Measurements from ENCODE around the gene C1QTNF12. TPM values are rescaled to one million over a fixed set of nuclear protein-coding genes. Genes with fewer than 3 reads are reported as not detected.
A peak's percentile ranks its signal among the peaks of the same experiment; 100 is the strongest.

Gene C1QTNF12
- total RNA-seq, 2 donors from 2014 or later: 21.3 to 34.2 TPM

DNA sequence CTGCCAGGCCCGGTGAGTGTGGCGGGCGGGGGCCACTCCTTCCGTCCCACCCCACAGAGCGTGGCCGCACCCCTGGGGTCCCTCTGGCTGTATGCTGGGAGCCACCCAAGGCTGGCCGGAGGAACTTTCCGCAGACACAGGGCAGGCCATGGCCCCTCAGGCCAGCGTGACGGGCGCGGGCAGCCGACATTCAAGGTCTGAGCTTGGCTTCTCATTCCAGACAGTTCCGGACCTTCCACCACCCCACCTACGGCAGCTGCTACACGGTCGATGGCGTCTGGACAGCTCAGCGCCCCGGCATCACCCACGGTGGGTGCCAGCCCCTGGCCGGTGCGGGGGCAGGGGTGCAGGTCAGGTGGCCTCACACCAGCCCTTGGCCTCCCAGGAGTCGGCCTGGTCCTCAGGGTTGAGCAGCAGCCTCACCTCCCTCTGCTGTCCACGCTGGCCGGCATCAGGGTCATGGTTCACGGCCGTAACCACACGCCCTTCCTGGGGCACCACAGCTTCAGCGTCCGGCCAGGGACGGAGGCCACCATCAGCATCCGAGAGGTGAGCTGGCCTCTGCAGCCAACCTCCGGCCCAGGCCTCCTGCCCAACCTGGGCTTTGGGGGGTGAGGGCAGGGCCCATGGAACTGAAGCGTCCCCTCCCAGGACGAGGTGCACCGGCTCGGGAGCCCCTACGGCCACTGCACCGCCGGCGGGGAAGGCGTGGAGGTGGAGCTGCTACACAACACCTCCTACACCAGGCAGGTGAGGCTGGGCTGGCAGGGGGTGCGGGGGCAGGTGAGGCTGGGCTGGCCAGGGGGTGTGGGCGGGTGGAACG, 41.0 kb upstream of the C1QTNF12 start:
- Histone ChIP-seq H3K36me3 (no peaks in the 10 kb centered on the region), H3K4me3 (no peak overlapping the region), H3K9ac (ENCODE audit: low read depth in 2 of 2, low read length in 2 of 2) (no peak overlapping the region), H3K27me3 (peaks cover 21% of the 10 kb centered on the region), H3K27ac (no peak overlapping the region), H3K9me3 (no peaks in the 10 kb centered on the region), H3K4me1 (peaks cover 14% of the 10 kb centered on the region)
- TF ChIP-seq, protein P1, sequence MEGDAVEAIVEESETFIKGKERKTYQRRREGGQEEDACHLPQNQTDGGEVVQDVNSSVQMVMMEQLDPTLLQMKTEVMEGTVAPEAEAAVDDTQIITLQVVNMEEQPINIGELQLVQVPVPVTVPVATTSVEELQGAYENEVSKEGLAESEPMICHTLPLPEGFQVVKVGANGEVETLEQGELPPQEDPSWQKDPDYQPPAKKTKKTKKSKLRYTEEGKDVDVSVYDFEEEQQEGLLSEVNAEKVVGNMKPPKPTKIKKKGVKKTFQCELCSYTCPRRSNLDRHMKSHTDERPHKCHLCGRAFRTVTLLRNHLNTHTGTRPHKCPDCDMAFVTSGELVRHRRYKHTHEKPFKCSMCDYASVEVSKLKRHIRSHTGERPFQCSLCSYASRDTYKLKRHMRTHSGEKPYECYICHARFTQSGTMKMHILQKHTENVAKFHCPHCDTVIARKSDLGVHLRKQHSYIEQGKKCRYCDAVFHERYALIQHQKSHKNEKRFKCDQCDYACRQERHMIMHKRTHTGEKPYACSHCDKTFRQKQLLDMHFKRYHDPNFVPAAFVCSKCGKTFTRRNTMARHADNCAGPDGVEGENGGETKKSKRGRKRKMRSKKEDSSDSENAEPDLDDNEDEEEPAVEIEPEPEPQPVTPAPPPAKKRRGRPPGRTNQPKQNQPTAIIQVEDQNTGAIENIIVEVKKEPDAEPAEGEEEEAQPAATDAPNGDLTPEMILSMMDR (IDR thresholded peaks at IDR 0.05): no peak
- intact Hi-C loops (cut with DNase I): no loop called here
- no peak for DNase-seq

- no peak for DNase-seq
- Histone ChIP-seq H3K27me3 (peaks cover 21% of the 10 kb centered on the region), H3K36me3 (no peaks in the 10 kb centered on the region), H3K4me1 (peaks cover 20% of the 10 kb centered on the region), H3K27ac (no peak overlapping the region), H3K9ac (ENCODE audit: low read depth in 2 of 2, low read length in 2 of 2) (no peak overlapping the region), H3K4me3 (no peak overlapping the region), H3K9me3 (no peaks in the 10 kb centered on the region)
- TF ChIP-seq, protein P1 (IDR thresholded peaks at IDR 0.05): no peak
- intact Hi-C loops (cut with DNase I): no loop called here
These were observed 40.1 kb upstream of the C1QTNF12 start for GRCh38 chr1:1286313-1287261.

DNA sequence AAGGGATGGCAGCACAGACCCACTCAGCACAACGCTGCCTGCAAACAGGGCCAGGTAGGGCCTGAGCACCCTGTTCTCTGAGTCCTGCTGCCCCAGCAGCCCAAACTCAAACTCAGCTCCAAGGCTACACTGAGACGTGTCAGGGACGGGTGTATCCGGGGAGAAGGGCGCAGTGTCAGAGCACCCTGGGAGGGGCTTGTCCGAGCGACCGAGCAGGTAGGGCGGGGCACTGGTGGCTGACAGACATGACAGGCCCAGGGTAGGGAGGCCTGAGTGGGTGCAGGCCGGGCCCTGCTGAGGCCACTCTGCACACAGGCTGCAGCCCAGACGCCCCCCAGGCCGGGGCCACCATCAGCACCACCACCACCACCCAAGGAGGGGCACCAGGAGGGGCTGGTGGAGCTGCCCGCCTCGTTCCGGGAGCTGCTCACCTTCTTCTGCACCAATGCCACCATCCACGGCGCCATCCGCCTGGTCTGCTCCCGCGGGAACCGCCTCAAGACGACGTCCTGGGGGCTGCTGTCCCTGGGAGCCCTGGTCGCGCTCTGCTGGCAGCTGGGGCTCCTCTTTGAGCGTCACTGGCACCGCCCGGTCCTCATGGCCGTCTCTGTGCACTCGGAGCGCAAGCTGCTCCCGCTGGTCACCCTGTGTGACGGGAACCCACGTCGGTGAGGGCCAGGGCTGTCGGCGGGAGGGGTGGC, 39.2 kb upstream of the C1QTNF12 start:
- Histone ChIP-seq H3K36me3 (no peaks in the 10 kb centered on the region), H3K27me3 (peaks cover 21% of the 10 kb centered on the region), H3K9ac (ENCODE audit: low read depth in 2 of 2, low read length in 2 of 2) (peak overlapping the region in 1 of 2 donors; percentile 34), H3K9me3 (no peaks in the 10 kb centered on the region), H3K4me1 (peaks cover 13% of the 10 kb centered on the region), H3K4me3 (no peak overlapping the region), H3K27ac (no peak overlapping the region)
- TF ChIP-seq, protein P1 (IDR thresholded peaks at IDR 0.05): no peak
- no peak for DNase-seq
- intact Hi-C loops (cut with DNase I): no loop called here

- H3K9me3 ChIP-seq: no peaks in the 10 kb centered on the region
- intact Hi-C loops (cut with DNase I): no loop called here
- DNase-seq: no peak
- H3K27ac ChIP-seq: no peak overlapping the region
- H3K36me3 ChIP-seq: no peaks in the 10 kb centered on the region
- peaks cover 21% of the 10 kb centered on the region for H3K27me3 ChIP-seq
- H3K4me1 ChIP-seq: peaks cover 13% of the 10 kb centered on the region
- TF ChIP-seq, protein P1 (IDR thresholded peaks at IDR 0.05): no peak
- H3K9ac ChIP-seq (ENCODE audit: low read depth in 2 of 2, low read length in 2 of 2): peak overlapping the region in 1 of 2 donors; percentile 34
- no peak overlapping the region for H3K4me3 ChIP-seq
These were observed 38.6 kb upstream of the C1QTNF12 start for GRCh38 chr1:1285102-1285571.

Measured in colonic mucosa (tissue), 4 donors.